Panc1 (cell line): Measurements from ENCODE around the gene ATP5PB. TPM values are rescaled to one million over a fixed set of nuclear protein-coding genes. Genes with fewer than 3 reads are reported as not detected.

Experiments
- ATAC-seq: fragments of 200-7000 bp; cut with Tn5 transposase; 2 replicates; pipeline ENCODE4 v1.9.1; 2020; ENCODE audit warnings: mild to moderate bottlenecking, moderate library complexity
- BruUV-seq: library from RNA; stranded (reverse); fragments of 400-500 nt; replicated peaks from 2 replicates; lab custom pipeline; 2021; lab: Mats Ljungman, UMichigan
- CTCF ChIA-PET: fragments of 300-600 bp; sonication (Branson Sonifier 250); formaldehyde crosslinking; loops from one replicate; lab custom pipeline; 2022; ENCODE audit warnings: antibody characterized with exemption; lab: Charles Lee
- POLR2A ChIA-PET: fragments of 300-600 bp; sonication (Branson Sonifier 250); formaldehyde crosslinking; loops from one replicate; lab custom pipeline; 2022; ENCODE audit warnings: antibody characterized with exemption; lab: Charles Lee
- DNase-seq: peaks from one replicate; pipeline ENCODE4 v3.0.0-alpha.2; 2010; ENCODE audit warnings: low read depth, low spot score
- H3K27ac ChIP-seq: 2 replicates; pipeline ENCODE4 v1.5.1; 2011; ENCODE audit warnings: mild to moderate bottlenecking, low read length, inconsistent platforms
- H3K27me3 ChIP-seq: fragments of 200-500 bp; sonication (Bioruptor generic); 2 replicates; pipeline ENCODE4 v1.6.0; 2014; ENCODE audit warnings: low read length, inconsistent platforms; ENCODE audit not compliant: control insufficient read depth, insufficient read depth
- H3K36me3 ChIP-seq: fragments of 200-500 bp; sonication (Bioruptor generic); 2 replicates; pipeline ENCODE4 v1.5.1; 2014; ENCODE audit warnings: inconsistent platforms, mild to moderate bottlenecking, low read length, moderate library complexity; ENCODE audit not compliant: control insufficient read depth, insufficient read depth
- H3K4me1 ChIP-seq: 2 replicates; pipeline ENCODE4 v1.5.1; 2011; ENCODE audit warnings: inconsistent platforms, mild to moderate bottlenecking, low read length, moderate library complexity; ENCODE audit not compliant: control insufficient read depth, insufficient read depth
- H3K4me3 ChIP-seq, 2 experiments: 2 replicates each; pipeline ENCODE4 v1.5.1; 2011 to 2012; ENCODE audit warnings: low read depth in 2 of 2, low read length in 2 of 2, mild to moderate bottlenecking in 2 of 2, inconsistent platforms in 1 of 2, moderate library complexity in 1 of 2
- H3K9me3 ChIP-seq: fragments of 200-500 bp; sonication (Bioruptor generic); 2 replicates; pipeline ENCODE4 v1.5.1; 2014; ENCODE audit warnings: low read depth, mild to moderate bottlenecking, inconsistent platforms, low read length, moderate library complexity; ENCODE audit not compliant: control insufficient read depth, insufficient read depth
- CTCF ChIP-seq: fragments of 450-650 bp; IDR thresholded peaks from 2 replicates; pipeline ENCODE4 v1.5.1; 2017; ENCODE audit warnings: mild to moderate bottlenecking
- POLR2AphosphoS5 ChIP-seq: IDR thresholded peaks from 2 replicates; pipeline ENCODE4 v1.6.1; 2012; ENCODE audit warnings: mild to moderate bottlenecking, low read depth, low read length, moderate library complexity
- REST ChIP-seq, 2 experiments: IDR thresholded peaks; 2 replicates each; pipeline ENCODE4 v1.6.1; 2011 to 2012; ENCODE audit warnings: low read depth in 2 of 2, control low read depth in 1 of 2, low read length in 1 of 2, mild to moderate bottlenecking in 1 of 2, moderate library complexity in 1 of 2; ENCODE audit not compliant: insufficient read depth in 1 of 2
- SIN3A ChIP-seq: IDR thresholded peaks from 2 replicates; pipeline ENCODE4 v1.6.1; 2012; ENCODE audit warnings: low read depth, mild to moderate bottlenecking, low read length, moderate library complexity, borderline replicate concordance; ENCODE audit not compliant: insufficient read depth
- TCF7L2 ChIP-seq: IDR thresholded peaks from 2 replicates; pipeline ENCODE4 v1.6.1; 2011; ENCODE audit warnings: mild to moderate bottlenecking, low read depth, low read length, inconsistent platforms
- in situ Hi-C: cut with HindIII; loops from 2 replicates; pipeline ENCODE4 v1.10.0; 2016; ENCODE audit warnings: low sequenced_read_pairs, low pct_unique_long_range_greater_than_20kb
- intact Hi-C: fragments of 100-400 bp; cut with micrococcal nuclease; formaldehyde crosslinking; loops from one replicate; pipeline ENCODE4 v1.10.0; 2022; ENCODE audit not compliant: unreplicated experiment
- total RNA-seq: library from RNA; stranded (reverse); gene quantifications from one replicate; pipeline ENCODE4 v1.2.1, GENCODE V29; 2021; ENCODE audit not compliant: unreplicated experiment

ATP5PB gene
- total RNA-seq, 1 experiment from 2014 or later: 178 TPM

- Histone ChIP-seq H3K9me3 (no peaks in the 10 kb centered on the region), H3K27ac (no peak overlapping the region), H3K4me1 (peaks cover 4% of the 10 kb centered on the region; the same call in 1 of the 2 replicates), H3K27me3 (no peaks in the 10 kb centered on the region), H3K4me3 (no peak overlapping the region), H3K36me3 (no peaks in the 10 kb centered on the region)
- DNase-seq (no peak), ATAC-seq (no peak)
- intact Hi-C loops: loop anchor here (10.0 kb wide), 1 partner anchor 251 kb away; the partner anchor contains the start of gene DDX20
- POLR2A ChIA-PET: no interaction called here
- no TSS peak for BruUV-seq
- CTCF ChIA-PET: no interaction called here
- TF ChIP-seq CTCF: no peak
- TF ChIP-seq TCF7L2: no peak
- TF ChIP-seq POLR2AphosphoS5: no peak
- TF ChIP-seq REST (IDR thresholded peaks at IDR 0.05; ENCODE audit: insufficient read depth in 1 of 2, low read depth in 2 of 2, low read length in 1 of 2): no peak
- TF ChIP-seq SIN3A: no peak
- in situ Hi-C loops: no loop called here
Observed at GRCh38 chr1:111504097-111504496, 54.8 kb downstream of the ATP5PB start.

DNA sequence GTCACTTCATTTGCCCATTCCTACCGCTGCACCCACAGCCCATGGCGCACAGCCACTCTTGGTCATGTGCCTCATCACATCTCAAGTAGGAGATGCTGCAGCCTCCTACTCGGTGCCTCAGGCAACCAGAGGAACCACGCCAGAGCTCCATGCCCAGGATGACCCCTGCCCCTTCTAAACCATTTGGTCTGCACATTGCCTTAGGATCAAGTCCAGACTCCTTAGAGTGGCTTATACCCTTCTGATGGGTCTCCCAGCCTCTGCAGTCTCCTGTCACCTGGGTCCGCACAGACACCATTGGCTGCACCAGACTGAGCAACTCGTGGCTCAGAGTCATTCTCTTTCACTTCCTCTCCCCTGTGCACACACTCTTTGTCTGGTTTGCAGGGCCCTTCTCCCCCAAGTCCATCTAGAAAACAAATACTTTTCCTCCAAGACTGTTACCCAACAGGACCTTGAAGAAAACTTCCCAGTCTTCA lies 56.4 kb downstream of the ATP5PB start:
- CTCF ChIA-PET: no interaction called here
- Histone ChIP-seq H3K4me3 (no peak overlapping the region), H3K27me3 (no peaks in the 10 kb centered on the region), H3K9me3 (no peaks in the 10 kb centered on the region), H3K36me3 (no peaks in the 10 kb centered on the region), H3K4me1 (peaks cover 4% of the 10 kb centered on the region; the same call in 1 of the 2 replicates), H3K27ac (no peak overlapping the region)
- TF ChIP-seq REST (IDR thresholded peaks at IDR 0.05; ENCODE audit: insufficient read depth in 1 of 2, low read depth in 2 of 2, low read length in 1 of 2) (no peak), POLR2AphosphoS5 (no peak)
- DNase-seq (no peak), ATAC-seq (no peak)
- in situ Hi-C loops: no loop called here
- intact Hi-C loops: loop anchor here (10.0 kb wide), 1 partner anchor 249 kb away; the partner anchor contains the start of gene DDX20
- POLR2A ChIA-PET: no interaction called here
- no TSS peak for BruUV-seq
